WTC11 (cell line): ENCODE data around the gene TTLL10.

Experiments
- CREM ChIP-seq: sonication (generic); formaldehyde crosslinking; IDR thresholded peaks from 2 replicates; pipeline ENCODE4 v1.8.1; 2022; ENCODE audit warnings: mild to moderate bottlenecking, missing genetic modification reagents, moderate library complexity
- ESRRA ChIP-seq: sonication (generic); formaldehyde crosslinking; IDR thresholded peaks from 2 replicates; pipeline ENCODE4 v1.8.1; 2022; ENCODE audit warnings: mild to moderate bottlenecking, missing genetic modification reagents, borderline replicate concordance
- JUN ChIP-seq: sonication (generic); formaldehyde crosslinking; IDR thresholded peaks from 2 replicates; pipeline ENCODE4 v1.8.0; 2023; ENCODE audit warnings: mild to moderate bottlenecking, missing genetic modification reagents
- NR1H2 ChIP-seq: sonication (generic); formaldehyde crosslinking; IDR thresholded peaks from 2 replicates; pipeline ENCODE4 v1.9.0; 2021; ENCODE audit warnings: mild to moderate bottlenecking, moderate library complexity, missing genetic modification reagents
- NR3C1 ChIP-seq: sonication (generic); formaldehyde crosslinking; conservative IDR thresholded peaks from 2 replicates; pipeline ENCODE4 v1.8.1; 2023; ENCODE audit warnings: low read depth, mild to moderate bottlenecking, missing genetic modification reagents
- TEAD4 ChIP-seq: sonication (generic); formaldehyde crosslinking; IDR thresholded peaks from 2 replicates; pipeline ENCODE4 v1.8.0; 2022; ENCODE audit warnings: mild to moderate bottlenecking, missing genetic modification reagents
- ZNF121 ChIP-seq: sonication (generic); formaldehyde crosslinking; IDR thresholded peaks from 2 replicates; pipeline ENCODE4 v1.8.0; 2023; ENCODE audit warnings: missing genetic modification reagents
- TF ChIP-seq, protein P1 (sequence below): fragments of 200-600 bp; IDR thresholded peaks from 2 replicates; pipeline ENCODE4 v1.8.0; 2022; ENCODE audit warnings: antibody characterized with exemption
- TF ChIP-seq, protein P2 (sequence below): sonication (generic); formaldehyde crosslinking; IDR thresholded peaks from 2 replicates; pipeline ENCODE4 v1.8.1; 2023; ENCODE audit warnings: mild to moderate bottlenecking, missing genetic modification reagents, moderate library complexity
- TF ChIP-seq, protein P3 (sequence below): sonication (generic); formaldehyde crosslinking; IDR thresholded peaks from 2 replicates; pipeline ENCODE4 v1.8.1; 2023; ENCODE audit warnings: mild to moderate bottlenecking, missing genetic modification reagents, moderate library complexity
- TF ChIP-seq, protein P4 (sequence below): fragments of 250-450 bp; sonication (Bioruptor Pico); IDR thresholded peaks from 2 replicates; pipeline ENCODE4 v1.9.0; 2021; ENCODE audit warnings: mild to moderate bottlenecking

DNA sequence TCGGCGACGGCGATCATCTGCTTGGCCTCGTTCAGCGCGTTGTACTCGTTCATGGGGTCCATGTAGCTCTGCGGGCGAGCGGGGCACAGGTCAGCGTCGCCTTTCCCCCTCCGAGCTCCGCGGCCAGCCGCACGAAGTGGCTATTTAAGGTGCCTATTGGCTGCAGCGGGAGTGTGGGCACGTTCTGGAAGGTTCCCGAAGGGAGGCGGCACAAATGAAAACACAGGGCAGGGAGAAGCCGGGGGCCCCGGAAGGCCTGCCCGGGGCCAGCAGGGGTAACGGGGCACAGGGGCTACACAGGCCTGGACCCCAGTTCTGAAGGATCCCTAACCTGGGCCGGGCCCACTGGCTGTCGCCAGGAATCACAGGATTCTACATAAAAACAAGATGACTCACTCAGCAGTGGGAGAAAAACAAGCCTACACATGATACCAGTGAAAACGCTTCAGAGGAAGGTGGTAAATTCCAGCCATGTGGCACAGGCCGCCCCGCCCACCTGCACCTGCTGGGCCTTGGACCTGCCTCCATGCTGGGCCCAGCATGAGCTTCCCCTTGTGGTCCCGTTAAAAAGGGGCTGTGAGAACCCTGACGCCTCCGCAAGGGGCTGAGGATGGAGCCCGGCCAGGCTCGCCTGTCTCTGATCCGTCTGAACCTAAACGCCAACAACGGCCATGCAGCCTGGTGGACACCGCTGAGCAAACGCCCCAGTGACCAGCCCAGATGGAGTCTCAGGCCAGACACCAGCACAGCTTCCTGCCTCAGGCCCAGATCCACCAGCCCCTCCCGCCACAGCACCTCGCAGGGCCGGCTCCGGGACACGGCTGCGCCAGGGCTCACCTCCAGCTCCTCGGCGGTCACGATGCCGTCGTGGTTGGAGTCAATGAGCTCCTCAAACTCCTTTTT, 44.2 kb downstream of the TTLL10 start:
- TF ChIP-seq JUN (CRISPR knock-in tag) (no peak), NR1H2 (CRISPR knock-in tag) (no peak), NR3C1 (CRISPR knock-in tag) (no peak), ZNF121 (CRISPR knock-in tag) (no peak), CREM (CRISPR knock-in tag) (no peak), ESRRA (CRISPR knock-in tag) (no peak), TEAD4 (CRISPR knock-in tag) (no peak)
- TF ChIP-seq, protein P1, sequence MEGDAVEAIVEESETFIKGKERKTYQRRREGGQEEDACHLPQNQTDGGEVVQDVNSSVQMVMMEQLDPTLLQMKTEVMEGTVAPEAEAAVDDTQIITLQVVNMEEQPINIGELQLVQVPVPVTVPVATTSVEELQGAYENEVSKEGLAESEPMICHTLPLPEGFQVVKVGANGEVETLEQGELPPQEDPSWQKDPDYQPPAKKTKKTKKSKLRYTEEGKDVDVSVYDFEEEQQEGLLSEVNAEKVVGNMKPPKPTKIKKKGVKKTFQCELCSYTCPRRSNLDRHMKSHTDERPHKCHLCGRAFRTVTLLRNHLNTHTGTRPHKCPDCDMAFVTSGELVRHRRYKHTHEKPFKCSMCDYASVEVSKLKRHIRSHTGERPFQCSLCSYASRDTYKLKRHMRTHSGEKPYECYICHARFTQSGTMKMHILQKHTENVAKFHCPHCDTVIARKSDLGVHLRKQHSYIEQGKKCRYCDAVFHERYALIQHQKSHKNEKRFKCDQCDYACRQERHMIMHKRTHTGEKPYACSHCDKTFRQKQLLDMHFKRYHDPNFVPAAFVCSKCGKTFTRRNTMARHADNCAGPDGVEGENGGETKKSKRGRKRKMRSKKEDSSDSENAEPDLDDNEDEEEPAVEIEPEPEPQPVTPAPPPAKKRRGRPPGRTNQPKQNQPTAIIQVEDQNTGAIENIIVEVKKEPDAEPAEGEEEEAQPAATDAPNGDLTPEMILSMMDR, result no peak
- TF ChIP-seq, protein P2, sequence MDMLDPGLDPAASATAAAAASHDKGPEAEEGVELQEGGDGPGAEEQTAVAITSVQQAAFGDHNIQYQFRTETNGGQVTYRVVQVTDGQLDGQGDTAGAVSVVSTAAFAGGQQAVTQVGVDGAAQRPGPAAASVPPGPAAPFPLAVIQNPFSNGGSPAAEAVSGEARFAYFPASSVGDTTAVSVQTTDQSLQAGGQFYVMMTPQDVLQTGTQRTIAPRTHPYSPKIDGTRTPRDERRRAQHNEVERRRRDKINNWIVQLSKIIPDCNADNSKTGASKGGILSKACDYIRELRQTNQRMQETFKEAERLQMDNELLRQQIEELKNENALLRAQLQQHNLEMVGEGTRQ, result no peak
- TF ChIP-seq, protein P3, sequence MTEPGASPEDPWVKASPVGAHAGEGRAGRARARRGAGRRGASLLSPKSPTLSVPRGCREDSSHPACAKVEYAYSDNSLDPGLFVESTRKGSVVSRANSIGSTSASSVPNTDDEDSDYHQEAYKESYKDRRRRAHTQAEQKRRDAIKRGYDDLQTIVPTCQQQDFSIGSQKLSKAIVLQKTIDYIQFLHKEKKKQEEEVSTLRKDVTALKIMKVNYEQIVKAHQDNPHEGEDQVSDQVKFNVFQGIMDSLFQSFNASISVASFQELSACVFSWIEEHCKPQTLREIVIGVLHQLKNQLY (CRISPR knock-in tag), result no peak
- TF ChIP-seq, protein P4, sequence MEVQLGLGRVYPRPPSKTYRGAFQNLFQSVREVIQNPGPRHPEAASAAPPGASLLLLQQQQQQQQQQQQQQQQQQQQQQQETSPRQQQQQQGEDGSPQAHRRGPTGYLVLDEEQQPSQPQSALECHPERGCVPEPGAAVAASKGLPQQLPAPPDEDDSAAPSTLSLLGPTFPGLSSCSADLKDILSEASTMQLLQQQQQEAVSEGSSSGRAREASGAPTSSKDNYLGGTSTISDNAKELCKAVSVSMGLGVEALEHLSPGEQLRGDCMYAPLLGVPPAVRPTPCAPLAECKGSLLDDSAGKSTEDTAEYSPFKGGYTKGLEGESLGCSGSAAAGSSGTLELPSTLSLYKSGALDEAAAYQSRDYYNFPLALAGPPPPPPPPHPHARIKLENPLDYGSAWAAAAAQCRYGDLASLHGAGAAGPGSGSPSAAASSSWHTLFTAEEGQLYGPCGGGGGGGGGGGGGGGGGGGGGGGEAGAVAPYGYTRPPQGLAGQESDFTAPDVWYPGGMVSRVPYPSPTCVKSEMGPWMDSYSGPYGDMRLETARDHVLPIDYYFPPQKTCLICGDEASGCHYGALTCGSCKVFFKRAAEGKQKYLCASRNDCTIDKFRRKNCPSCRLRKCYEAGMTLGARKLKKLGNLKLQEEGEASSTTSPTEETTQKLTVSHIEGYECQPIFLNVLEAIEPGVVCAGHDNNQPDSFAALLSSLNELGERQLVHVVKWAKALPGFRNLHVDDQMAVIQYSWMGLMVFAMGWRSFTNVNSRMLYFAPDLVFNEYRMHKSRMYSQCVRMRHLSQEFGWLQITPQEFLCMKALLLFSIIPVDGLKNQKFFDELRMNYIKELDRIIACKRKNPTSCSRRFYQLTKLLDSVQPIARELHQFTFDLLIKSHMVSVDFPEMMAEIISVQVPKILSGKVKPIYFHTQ (CRISPR knock-in tag), result no peak
